H1 (cell line): Measurements from ENCODE around the gene PAEP. TPM values are rescaled to one million over a fixed set of nuclear protein-coding genes. Genes with fewer than 3 reads are reported as not detected.

Experiments
- CTCF ChIA-PET: fragments of 300-600 bp; sonication (Branson Sonifier 250); formaldehyde crosslinking; loops from one replicate; lab custom pipeline; 2021; ENCODE audit not compliant: partially characterized antibody; lab: Charles Lee
- POLR2A ChIA-PET: fragments of 300-600 bp; sonication (Branson Sonifier 250); formaldehyde crosslinking; loops from one replicate; lab custom pipeline; 2021; ENCODE audit warnings: inconsistent platforms; ENCODE audit not compliant: partially characterized antibody; lab: Charles Lee
- DNase-seq, 2 experiments: peaks; one replicate each; pipeline versions ENCODE4 v3.0.0 to v3.0.0-alpha.2; 2010 to 2022; ENCODE audit warnings: low spot score in 2 of 2, low read depth in 1 of 2, mixed read lengths in 1 of 2
- FAIRE-seq: peaks from 2 replicates; lab custom pipeline; 2011; peaks lifted over from hg19 to GRCh38; lab: Jason Lieb, UNC
- H2AFZ ChIP-seq: 2 replicates; pipeline ENCODE4 v1.8.1; 2012; ENCODE audit warnings: low read length, inconsistent platforms
- H2AK5ac ChIP-seq: 2 replicates; pipeline ENCODE4 v1.6.1; 2013; ENCODE audit warnings: low read depth, low read length
- H2BK120ac ChIP-seq: replicated peaks from 2 replicates; pipeline ENCODE3; 2013; ENCODE audit warnings: low read depth, low read length, inconsistent platforms
- H2BK12ac ChIP-seq: 2 replicates; pipeline ENCODE4 v1.6.1; 2013; ENCODE audit warnings: low read depth, low read length
- H2BK15ac ChIP-seq: 2 replicates; pipeline ENCODE4 v1.6.1; 2013; ENCODE audit warnings: low read length
- H2BK20ac ChIP-seq: 2 replicates; pipeline ENCODE4 v1.6.1; 2013; ENCODE audit warnings: low read length
- H2BK5ac ChIP-seq: 2 replicates; pipeline ENCODE4 v1.6.1; 2013; ENCODE audit warnings: low read depth, low read length
- H3K14ac ChIP-seq: 2 replicates; pipeline ENCODE4 v1.6.1; 2013; ENCODE audit warnings: inconsistent platforms; ENCODE audit not compliant: insufficient read length
- H3K18ac ChIP-seq: 2 replicates; pipeline ENCODE4 v1.6.1; 2013; ENCODE audit warnings: low read length; ENCODE audit errors: extremely low read depth
- H3K23ac ChIP-seq: 2 replicates; pipeline ENCODE4 v1.6.1; 2013; ENCODE audit warnings: inconsistent platforms; ENCODE audit not compliant: insufficient read length
- H3K23me2 ChIP-seq: 2 replicates; pipeline ENCODE4 v1.6.1; 2013; ENCODE audit warnings: low read depth, low read length
- H3K27ac ChIP-seq: 2 replicates; pipeline ENCODE4 v1.6.1; 2011; ENCODE audit warnings: low read depth, low read length, inconsistent platforms
- H3K27me3 ChIP-seq, 4 experiments: replicated peaks in 1 of 4; 1 replicate in 1 of 4; 2 replicates in 3 of 4; pipeline versions ENCODE4 v1.6.1 to v1.8.1; 2011 to 2013; ENCODE audit warnings: low read length in 3 of 4, mild to moderate bottlenecking in 3 of 4, inconsistent platforms in 2 of 4, mixed read lengths in 2 of 4, moderate library complexity in 1 of 4; ENCODE audit not compliant: control insufficient read depth in 3 of 4, insufficient read depth in 3 of 4; ENCODE audit errors: extremely low read depth in 1 of 4
- H3K36me3 ChIP-seq, 4 experiments: 2 replicates each; pipeline versions ENCODE4 v1.6.1 to v1.8.1; 2011 to 2013; ENCODE audit warnings: mild to moderate bottlenecking in 4 of 4, low read length in 3 of 4, moderate library complexity in 2 of 4, control low read depth in 1 of 4, inconsistent platforms in 1 of 4; ENCODE audit not compliant: insufficient read depth in 4 of 4, control insufficient read depth in 2 of 4
- H3K4ac ChIP-seq: replicated peaks from 2 replicates; pipeline ENCODE3; 2013; ENCODE audit warnings: low read length, low read depth, mixed read lengths, inconsistent platforms; ENCODE audit not compliant: insufficient read length
- H3K4me1 ChIP-seq, 4 experiments: replicated peaks in 1 of 4; 1 replicate in 1 of 4; 2 replicates in 3 of 4; pipeline versions ENCODE4 v1.6.1 to v1.8.1; 2011 to 2013; ENCODE audit warnings: low read length in 3 of 4, inconsistent platforms in 2 of 4, mixed read lengths in 1 of 4; ENCODE audit not compliant: insufficient read depth in 4 of 4, control insufficient read depth in 3 of 4
- H3K4me2 ChIP-seq, 2 experiments: 2 replicates each; pipeline versions ENCODE4 v1.6.1 to v1.8.1; 2011 to 2013; ENCODE audit warnings: low read depth in 2 of 2, low read length in 2 of 2, control low read depth in 1 of 2, inconsistent platforms in 1 of 2, mild to moderate bottlenecking in 1 of 2; ENCODE audit not compliant: insufficient read depth in 1 of 2
- H3K4me3 ChIP-seq, 4 experiments: fragments of 200-600, 300-600 bp in 1 of 4; sonication (generic), shearing (Covaris generic), sonication (Bioruptor Twin) in 1 of 4; 2 replicates each; pipeline versions ENCODE4 v1.5.1 to v1.8.1; 2011 to 2016; ENCODE audit warnings: low read length in 4 of 4, low read depth in 3 of 4, control low read depth in 2 of 4, inconsistent platforms in 2 of 4, mild to moderate bottlenecking in 2 of 4, mixed read lengths in 1 of 4, moderate library complexity in 1 of 4; ENCODE audit not compliant: insufficient read depth in 2 of 4; ENCODE audit errors: extremely low read depth in 1 of 4
- H3K56ac ChIP-seq: replicated peaks from 2 replicates; pipeline ENCODE3; 2013; ENCODE audit warnings: low read depth, mild to moderate bottlenecking, mixed read lengths, low read length, inconsistent platforms; ENCODE audit not compliant: insufficient read length
- H3K79me1 ChIP-seq: 2 replicates; pipeline ENCODE4 v1.6.1; 2013; ENCODE audit warnings: low read depth, low read length, control low read depth
- H3K79me2 ChIP-seq, 2 experiments: 2 replicates each; pipeline versions ENCODE4 v1.6.1 to v1.8.1; 2012 to 2013; ENCODE audit warnings: low read length in 2 of 2, mild to moderate bottlenecking in 2 of 2, inconsistent platforms in 1 of 2; ENCODE audit not compliant: insufficient read depth in 2 of 2, control insufficient read depth in 1 of 2
- H3K9ac ChIP-seq, 4 experiments: replicated peaks in 1 of 4; 1 replicate in 1 of 4; 2 replicates in 3 of 4; pipeline versions ENCODE4 v1.6.1 to v1.8.1; 2011 to 2013; ENCODE audit warnings: low read depth in 3 of 4, low read length in 3 of 4, control low read depth in 2 of 4, mild to moderate bottlenecking in 2 of 4, moderate library complexity in 2 of 4, inconsistent platforms in 1 of 4; ENCODE audit errors: extremely low read depth in 1 of 4
- H3K9me3 ChIP-seq, 2 experiments: 2 replicates each; pipeline versions ENCODE4 v1.6.1 to v1.8.1; 2012 to 2013; ENCODE audit warnings: mild to moderate bottlenecking in 2 of 2, moderate library complexity in 2 of 2, control low read depth in 1 of 2, inconsistent platforms in 1 of 2, low read depth in 1 of 2, low read length in 1 of 2, mixed read lengths in 1 of 2; ENCODE audit not compliant: insufficient read depth in 2 of 2
- H4K20me1 ChIP-seq, 2 experiments: replicated peaks in 1 of 2; 2 replicates each; pipeline versions ENCODE3 to v1.8.1; 2011 to 2013; ENCODE audit warnings: inconsistent platforms in 2 of 2, low read length in 2 of 2, mild to moderate bottlenecking in 1 of 2; ENCODE audit not compliant: insufficient read depth in 2 of 2, control insufficient read depth in 1 of 2
- H4K5ac ChIP-seq: 2 replicates; pipeline ENCODE4 v1.6.1; 2013; ENCODE audit warnings: low read length, low read depth, mixed read lengths, inconsistent platforms; ENCODE audit not compliant: insufficient read length
- H4K8ac ChIP-seq: 2 replicates; pipeline ENCODE4 v1.8.0; 2013; ENCODE audit warnings: mild to moderate bottlenecking, moderate library complexity, low read length, inconsistent platforms; ENCODE audit not compliant: insufficient read depth; ENCODE audit errors: extremely low read depth
- H4K91ac ChIP-seq: replicated peaks from 2 replicates; pipeline ENCODE3; 2013; ENCODE audit warnings: low read length, mixed read lengths, inconsistent platforms; ENCODE audit not compliant: insufficient read length
- CEBPB ChIP-seq: IDR thresholded peaks from 2 replicates; pipeline ENCODE4 v1.6.1; 2012; ENCODE audit warnings: low read depth, low read length
- CREB1 ChIP-seq: IDR thresholded peaks from 2 replicates; pipeline ENCODE4 v1.6.1; 2012; ENCODE audit warnings: inconsistent platforms
- HDAC2 ChIP-seq, 2 experiments: fragments of 300-600 bp in 1 of 2; sonication (generic) in 1 of 2; IDR thresholded peaks; 2 replicates each; pipeline ENCODE4 v1.6.1; 2011 to 2012; ENCODE audit warnings: low read depth in 2 of 2, low read length in 2 of 2, mild to moderate bottlenecking in 2 of 2, moderate library complexity in 2 of 2, borderline replicate concordance in 1 of 2, inconsistent platforms in 1 of 2
- MAFK ChIP-seq: IDR thresholded peaks from 2 replicates; pipeline ENCODE4 v1.6.1; 2012; ENCODE audit warnings: low read depth, mild to moderate bottlenecking, improper control_type of control experiment, low read length
- NANOG ChIP-seq: IDR thresholded peaks from 2 replicates; pipeline ENCODE4 v1.6.1; 2011; ENCODE audit warnings: low read length, low read depth, mild to moderate bottlenecking, inconsistent platforms; ENCODE audit not compliant: insufficient read depth, poor library complexity, severe bottlenecking
- SIN3A ChIP-seq, 2 experiments: IDR thresholded peaks in 1 of 2; conservative IDR thresholded peaks in 1 of 2; 2 replicates each; pipeline ENCODE4 v1.6.1; 2011 to 2012; ENCODE audit warnings: low read length in 2 of 2, improper control_type of control experiment in 1 of 2, low read depth in 1 of 2, mild to moderate bottlenecking in 1 of 2
- SIRT6 ChIP-seq: IDR thresholded peaks from one replicate; pipeline ENCODE4 v1.7.1; 2012; ENCODE audit warnings: low read length, inconsistent platforms
- TBP ChIP-seq: IDR thresholded peaks from 2 replicates; pipeline ENCODE4 v1.6.1; 2011; ENCODE audit warnings: low read depth, low read length, improper control_type of control experiment
- YY1 ChIP-seq: IDR thresholded peaks from 2 replicates; pipeline ENCODE4 v1.6.1; 2011; ENCODE audit warnings: low read depth, mild to moderate bottlenecking, low read length
- WGBS, 2 experiments: shearing (Covaris generic) in 1 of 2; methylation state at CpG; one replicate each; pipeline versions ENCODE4 v1.1.6 to v1.1.7; 2013 to 2015; ENCODE audit warnings: low lambda C conversion rate in 2 of 2, mixed read lengths in 2 of 2, inconsistent platforms in 1 of 2, low coverage in 1 of 2, missing lambda C conversion rate in 1 of 2; ENCODE audit not compliant: insufficient replicate concordance in 2 of 2, insufficient coverage in 1 of 2, insufficient read length in 1 of 2; ENCODE audit errors: extremely low coverage in 1 of 2, missing lambda C conversion rate in 1 of 2; 5-methylcytosine and 5-hydroxymethylcytosine counted together
- polyA plus RNA-seq, 7 experiments: library from polyadenylated mRNA; depleted of rRNA in 3 of 7; stranded (reverse) in 5 of 7; unstranded in 2 of 7; fragments of >200 nt in 5 of 7; fragments of 200-250 nt in 2 of 7; gene quantifications; 1 replicate in 5 of 7; 2 replicates in 1 of 7; 4 replicates in 1 of 7; pipeline versions ENCODE4 v1.2.1 to v1.2.3, GENCODE V29; 2011 to 2013; ENCODE audit warnings: missing spikeins in 2 of 7, mixed read lengths in 2 of 7
- total RNA-seq: library from RNA; stranded (reverse); fragmentation: NEBNext Ultra II Directional; extraction: Animal tissue kit (Norgen Biotek cat#: 25700); gene quantifications from 2 replicates; pipeline ENCODE4 v1.2.1, GENCODE V29; 2021

Gene PAEP
- total and polyA plus RNA-seq, 2 of the 8 experiments (the other 6 are each of a cell fraction or from before 2014, with no cell fraction given): not detected

DNA sequence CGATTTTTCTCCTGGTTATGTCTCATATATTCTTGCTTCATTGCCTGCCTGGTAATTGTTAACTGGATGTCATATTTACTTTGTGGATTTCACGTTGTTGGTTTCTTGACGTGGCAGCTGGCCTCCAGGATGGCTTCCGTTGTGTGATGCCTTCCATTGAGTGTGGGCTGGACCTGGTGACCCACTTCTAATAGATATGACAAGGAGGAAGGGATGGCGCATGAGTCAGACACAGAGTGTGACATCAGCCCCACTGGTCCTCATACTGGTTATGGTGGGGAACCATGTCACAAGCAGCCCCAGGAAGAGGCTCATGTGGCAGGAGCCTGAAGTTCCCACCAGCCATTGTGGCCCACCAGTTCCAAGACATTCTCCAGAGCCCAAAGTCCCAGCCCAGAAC, 6.4 kb upstream of the PAEP start:
- Histone ChIP-seq H3K4me3 (no peak overlapping the region), H3K27me3 (no peaks in the 10 kb centered on the region; a peak in 1 of 7 replicates), H2AK5ac (no peak overlapping the region), H2BK120ac (no peak overlapping the region), H4K8ac (no peak overlapping the region), H4K20me1 (no peaks in the 10 kb centered on the region), H2BK20ac (no peak overlapping the region), H4K5ac (no peak overlapping the region), H3K23ac (no peak overlapping the region), H3K18ac (no peak overlapping the region), H3K4ac (no peak overlapping the region), H2BK5ac (no peak overlapping the region), H3K4me2 (no peak overlapping the region), H3K27ac (no peak overlapping the region), H3K56ac (no peak overlapping the region), H3K79me2 (no peaks in the 10 kb centered on the region), H3K79me1 (no peaks in the 10 kb centered on the region), H2AFZ (no peak overlapping the region), H3K36me3 (no peaks in the 10 kb centered on the region), H3K9ac (no peak overlapping the region), H2BK15ac (no peak overlapping the region), H2BK12ac (no peak overlapping the region), H4K91ac (no peak overlapping the region), H3K9me3 (no peaks in the 10 kb centered on the region), H3K14ac (no peak overlapping the region), H3K23me2 (no peaks in the 10 kb centered on the region; the same call in 1 of the 2 replicates), H3K4me1 (peaks cover 0 to 3% (median 0%) of the 10 kb centered on the region in 4 experiments; a peak in 2 of 7 replicates)
- WGBS, 2 experiments: 87% methylated on average over 5 of the region's 5 CpGs; no CpG with 5 or more reads in 1 of the 2 experiments
- CTCF ChIA-PET: interaction anchor here (1.1 kb wide), 1 partner anchor 51 kb away, joined by 4 read pairs; no protein-coding TSS in a partner anchor
- FAIRE-seq (no peak), DNase-seq (no peak)
- POLR2A ChIA-PET: no interaction called here
- TF ChIP-seq CREB1: no peak
- TF ChIP-seq YY1: no peak
- no peak for TF ChIP-seq SIN3A (conservative IDR thresholded peaks at IDR 0.05 in 1 of 2, IDR thresholded peaks at IDR 0.05 in 1 of 2; ENCODE audit: low read depth in 1 of 2, low read length in 2 of 2)
- TF ChIP-seq TBP: no peak
- no peak for TF ChIP-seq SIRT6
- TF ChIP-seq NANOG: no peak
- no peak for TF ChIP-seq CEBPB
- no peak for TF ChIP-seq HDAC2 (IDR thresholded peaks at IDR 0.05; ENCODE audit: borderline replicate concordance in 1 of 2, low read depth in 2 of 2, low read length in 2 of 2)
- TF ChIP-seq MAFK: no peak
